NB4 (cell line): Measurements from ENCODE around the gene STOML1.

ENCODE experiments used
- DNase-seq: peaks from one replicate; pipeline ENCODE4 v3.0.0; 2010; ENCODE audit warnings: low read depth
- H3K4me3 ChIP-seq: one replicate; pipeline ENCODE4 v1.5.1; 2011; ENCODE audit warnings: mild to moderate bottlenecking, low read depth, low read length, moderate library complexity
- CTCF ChIP-seq: IDR thresholded peaks from one replicate; pipeline ENCODE4 v1.5.1; 2012; ENCODE audit warnings: low read depth, low read length
- MYC ChIP-seq: IDR thresholded peaks from 2 replicates; pipeline ENCODE4 v1.6.1; 2011; ENCODE audit warnings: low read depth, low read length
- POLR2A ChIP-seq: IDR thresholded peaks from 2 replicates; pipeline ENCODE4 v1.6.1; 2011; ENCODE audit warnings: mild to moderate bottlenecking; ENCODE audit not compliant: insufficient read length; ENCODE audit errors: extremely low read depth
- TF ChIP-seq, protein P1 (sequence below): IDR thresholded peaks from 2 replicates; pipeline ENCODE4 v1.6.1; 2011; ENCODE audit warnings: low read depth, low read length

The STOML1 gene

GRCh38 chr15:74037171-74038117, 45.3 kb upstream of the STOML1 start:
- H3K4me3 ChIP-seq: no peak overlapping the region
- no peak for DNase-seq

GRCh38 chr15:74036271-74037170, 44.4 kb upstream of the STOML1 start:
- TF ChIP-seq MYC (no peak), POLR2A (no peak), CTCF (peak; percentile 38)
- TF ChIP-seq, protein P1, sequence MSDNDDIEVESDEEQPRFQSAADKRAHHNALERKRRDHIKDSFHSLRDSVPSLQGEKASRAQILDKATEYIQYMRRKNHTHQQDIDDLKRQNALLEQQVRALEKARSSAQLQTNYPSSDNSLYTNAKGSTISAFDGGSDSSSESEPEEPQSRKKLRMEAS: no peak
- DNase-seq: peak; percentile 46
- H3K4me3 ChIP-seq: no peak overlapping the region

More at GRCh38 chr15:74037171-74038117, 45.3 kb upstream of the STOML1 start:
- TF ChIP-seq, protein P1: no peak
- TF ChIP-seq POLR2A: no peak
- no peak for TF ChIP-seq CTCF
- no peak for TF ChIP-seq MYC

DNA sequence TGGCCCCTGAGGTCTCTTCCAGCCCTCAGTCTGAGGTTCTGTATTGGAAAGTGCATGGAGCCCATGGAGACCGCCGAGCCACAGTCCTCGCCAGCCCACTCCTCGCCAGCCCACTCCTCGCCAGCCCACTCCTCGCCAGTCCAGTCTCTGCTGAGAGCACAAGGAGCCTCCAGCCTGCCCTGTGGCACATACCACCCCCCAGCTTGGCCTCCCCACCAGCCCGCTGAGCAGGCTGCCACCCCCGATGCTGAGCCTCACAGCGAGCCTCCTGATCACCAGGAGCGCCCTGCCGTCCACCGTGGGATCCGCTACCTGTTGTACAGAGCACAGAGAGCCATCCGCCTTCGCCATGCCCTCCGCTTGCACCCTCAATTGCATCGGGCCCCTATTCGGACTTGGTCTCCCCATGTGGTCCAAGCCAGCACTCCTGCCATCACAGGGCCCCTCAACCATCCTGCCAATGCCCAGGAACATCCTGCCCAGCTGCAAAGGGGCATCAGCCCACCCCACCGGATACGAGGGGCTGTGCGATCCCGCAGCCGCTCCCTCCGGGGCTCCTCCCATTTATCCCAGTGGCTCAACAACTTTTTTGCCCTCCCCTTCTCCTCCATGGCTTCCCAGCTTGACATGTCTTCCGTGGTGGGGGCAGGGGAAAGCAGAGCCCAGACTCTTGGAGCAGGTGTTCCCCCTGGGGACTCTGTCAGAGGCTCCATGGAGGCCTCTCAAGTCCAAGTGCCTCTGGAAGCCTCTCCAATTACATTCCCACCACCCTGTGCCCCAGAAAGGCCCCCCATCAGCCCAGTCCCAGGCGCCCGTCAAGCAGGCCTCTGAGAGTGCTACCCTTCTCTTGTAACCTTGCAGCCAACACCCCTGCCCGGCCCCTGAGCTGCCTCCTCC, 43.3 kb upstream of the STOML1 start:
- TF ChIP-seq POLR2A (no peak), CTCF (no peak), MYC (no peak)
- TF ChIP-seq, protein P1: no peak
- no peak overlapping the region for H3K4me3 ChIP-seq
- no peak for DNase-seq

GRCh38 chr15:74034206-74034755, 42.2 kb upstream of the STOML1 start:
- no peak for TF ChIP-seq CTCF
- no peak for TF ChIP-seq MYC
- no peak for TF ChIP-seq POLR2A
- TF ChIP-seq, protein P1: no peak
- no peak for DNase-seq

More at GRCh38 chr15:74034206-74034755, 42.2 kb upstream of the STOML1 start:
- H3K4me3 ChIP-seq: no peak overlapping the region
